Measurements from ENCODE around the gene NFX1. TPM values are rescaled to one million over a fixed set of nuclear protein-coding genes. Genes with fewer than 3 reads are reported as not detected.

Gene NFX1
- total and polyA plus RNA-seq, 4 donors, result 13.7 to 27.9 (median 14.6) TPM

DNA sequence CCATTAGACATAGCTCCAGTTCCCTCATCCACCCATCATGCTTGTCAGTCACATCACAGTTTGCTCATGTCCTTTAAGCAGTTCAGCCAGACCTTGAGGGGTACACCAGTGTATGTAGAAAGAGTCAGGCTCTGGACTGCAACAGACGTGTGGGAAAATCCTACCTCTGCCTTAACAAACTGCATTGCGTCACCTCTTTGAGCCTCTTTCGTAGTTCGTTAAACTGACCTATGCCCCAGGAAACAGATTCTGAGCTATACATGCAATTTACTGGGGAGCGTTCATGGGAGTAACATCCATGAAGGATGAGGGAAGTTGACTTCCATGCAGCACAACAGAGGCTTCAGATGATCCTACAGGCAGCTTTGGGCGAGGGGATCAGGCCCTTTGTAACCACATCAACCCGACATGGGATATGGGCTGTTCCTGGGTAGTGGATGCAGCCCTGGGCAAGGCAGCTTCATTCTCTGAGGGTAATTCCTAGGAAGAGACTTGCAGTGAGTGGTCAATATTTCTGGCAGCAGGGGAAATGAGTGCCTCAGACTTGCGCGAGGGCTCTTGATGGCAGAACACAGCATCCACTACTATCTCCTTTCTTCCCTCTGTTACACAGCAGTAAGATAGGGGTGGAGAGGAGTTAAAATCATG is 46.1 kb upstream of the NFX1 start:
- H3K27ac ChIP-seq (ENCODE audit: low read depth in 1 of 2, low read length in 2 of 2), result no peak overlapping the region
- H3K9me3 ChIP-seq (ENCODE audit: control insufficient read depth in 4 of 4, low read length in 3 of 4), result no peaks in the 10 kb centered on the region
- WGBS, result 68% methylated on average over 9 of the region's 9 CpGs
- H3K9ac ChIP-seq (ENCODE audit: low read depth in 1 of 2, low read length in 2 of 2), result no peak overlapping the region
- no peaks in the 10 kb centered on the region for H3K27me3 ChIP-seq (ENCODE audit: control insufficient read depth in 4 of 4, insufficient read depth in 4 of 4, low read length in 3 of 4)
- no peak for TF ChIP-seq HNF4A (conservative IDR thresholded peaks at IDR 0.05)
- no peak for TF ChIP-seq ZBTB33 (IDR thresholded peaks at IDR 0.05)
- TF ChIP-seq GABPA (IDR thresholded peaks at IDR 0.05 in 1 of 2, conservative IDR thresholded peaks at IDR 0.05 in 1 of 2), result no peak
- no peak for TF ChIP-seq TAF1 (conservative IDR thresholded peaks at IDR 0.05)
- TF ChIP-seq HNF4G (IDR thresholded peaks at IDR 0.05), result no peak
- TF ChIP-seq, protein P1, sequence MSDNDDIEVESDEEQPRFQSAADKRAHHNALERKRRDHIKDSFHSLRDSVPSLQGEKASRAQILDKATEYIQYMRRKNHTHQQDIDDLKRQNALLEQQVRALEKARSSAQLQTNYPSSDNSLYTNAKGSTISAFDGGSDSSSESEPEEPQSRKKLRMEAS (IDR thresholded peaks at IDR 0.05), result no peak
- TF ChIP-seq FOXA1 (IDR thresholded peaks at IDR 0.05), result no peak
- TF ChIP-seq NR2F2 (IDR thresholded peaks at IDR 0.05), result no peak
- no peak for TF ChIP-seq REST (IDR thresholded peaks at IDR 0.05)
- no peak for TF ChIP-seq EGR1 (IDR thresholded peaks at IDR 0.05; ENCODE audit: low read depth in 2 of 2)
- TF ChIP-seq SP1 (IDR thresholded peaks at IDR 0.05), result no peak
- no peak for TF ChIP-seq JUND (IDR thresholded peaks at IDR 0.05)
- no peak for TF ChIP-seq FOXA2 (IDR thresholded peaks at IDR 0.05)
- no peak for TF ChIP-seq YY1 (IDR thresholded peaks at IDR 0.05)
- no peak for TF ChIP-seq RXRA (IDR thresholded peaks at IDR 0.05)
- no peak for TF ChIP-seq ATF3 (IDR thresholded peaks at IDR 0.05)
- no peak for TF ChIP-seq CTCF (IDR thresholded peaks at IDR 0.05; ENCODE audit: low read depth, low read length, missing input control)
- H3K4me3 ChIP-seq (ENCODE audit: low read depth in 1 of 3, low read length in 3 of 3), result no peak overlapping the region
- DNase-seq (ENCODE audit: low spot score), result no peak
- no peaks in the 10 kb centered on the region for H3K4me1 ChIP-seq (ENCODE audit: control insufficient read depth in 4 of 4, insufficient read depth in 4 of 4, low read length in 3 of 4)
- peaks cover 0 to 3% (median 0%) of the 10 kb centered on the region in 4 donors for H3K36me3 ChIP-seq (ENCODE audit: control insufficient read depth in 4 of 4, insufficient read depth in 3 of 4, low read depth in 1 of 4, low read length in 3 of 4)

All from liver (tissue), 9 donors.